SK-N-SH (cell line): ENCODE measurements around the gene COBL. TPM values are rescaled to one million over a fixed set of nuclear protein-coding genes. Genes with fewer than 3 reads are reported as not detected.

ENCODE experiments used
- CTCF ChIA-PET: fragments of 300-600, 350-600 bp; formaldehyde crosslinking; extraction: SDS; loops from one replicate; lab custom pipeline; 2021; lab: Yijun Ruan, JAX
- POLR2A ChIA-PET: fragments of 350-600 bp; sonication (Branson Sonifier 250); formaldehyde crosslinking; extraction: SDS; loops from one replicate; lab custom pipeline; 2020; ENCODE audit warnings: antibody characterized with exemption, inconsistent platforms; lab: Yijun Ruan, JAX
- DNase-seq: peaks from one replicate; pipeline ENCODE4 v3.0.0; 2012
- H2AFZ ChIP-seq: fragments of 200-600 bp; sonication (generic); 2 replicates; pipeline ENCODE4 v1.8.1; 2016; ENCODE audit warnings: antibody characterized with exemption, mild to moderate bottlenecking, low read depth
- H3F3A ChIP-seq: fragments of 200-600 bp; sonication (generic); replicated peaks from 2 replicates; pipeline ENCODE3; 2016; ENCODE audit warnings: antibody characterized with exemption, mild to moderate bottlenecking; ENCODE audit not compliant: insufficient read depth
- H3K27ac ChIP-seq, 2 experiments: fragments of 200-500 bp in 1 of 2; fragments of 200-600 bp in 1 of 2; sonication (Bioruptor generic) in 1 of 2; sonication (generic), shearing (Covaris generic) in 1 of 2; 2 replicates each; pipeline versions ENCODE4 v1.5.1 to v1.6.1; 2014 to 2016; ENCODE audit warnings: low read depth in 2 of 2, inconsistent platforms in 1 of 2, low read length in 1 of 2, mild to moderate bottlenecking in 1 of 2, mixed read lengths in 1 of 2
- H3K27me3 ChIP-seq: fragments of 200-600 bp; sonication (generic), shearing (Covaris generic); 2 replicates; pipeline ENCODE4 v1.6.1; 2016; ENCODE audit warnings: mixed run types; ENCODE audit not compliant: insufficient read depth
- H3K36me3 ChIP-seq, 2 experiments: fragments of 200-500 bp in 1 of 2; fragments of 200-600 bp in 1 of 2; sonication (Bioruptor generic) in 1 of 2; sonication (generic) in 1 of 2; replicated peaks in 1 of 2; 2 replicates each; pipeline versions ENCODE3 to v1.5.1; 2014 to 2016; ENCODE audit warnings: low read length in 1 of 2, mild to moderate bottlenecking in 1 of 2; ENCODE audit not compliant: insufficient read depth in 2 of 2, control insufficient read depth in 1 of 2
- H3K4me1 ChIP-seq, 2 experiments: fragments of 200-500 bp in 1 of 2; fragments of 200-600 bp in 1 of 2; sonication (Bioruptor generic) in 1 of 2; sonication (generic), shearing (Covaris generic) in 1 of 2; 2 replicates each; pipeline versions ENCODE4 v1.5.1 to v1.6.1; 2014 to 2016; ENCODE audit warnings: low read depth in 1 of 2, low read length in 1 of 2, mixed run types in 1 of 2; ENCODE audit not compliant: insufficient read depth in 2 of 2, control insufficient read depth in 1 of 2
- H3K4me2 ChIP-seq: fragments of 200-600 bp; sonication (generic), shearing (Covaris generic); 2 replicates; pipeline ENCODE4 v1.6.1; 2017; ENCODE audit warnings: mixed run types
- H3K4me3 ChIP-seq, 2 experiments: fragments of 200-500 bp in 1 of 2; fragments of 200-600 bp in 1 of 2; sonication (Bioruptor generic) in 1 of 2; sonication (generic), shearing (Covaris generic) in 1 of 2; 2 replicates each; pipeline versions ENCODE4 v1.5.1 to v1.8.1; 2014 to 2016; ENCODE audit warnings: low read depth in 2 of 2, inconsistent platforms in 1 of 2, low read length in 1 of 2, mild to moderate bottlenecking in 1 of 2, mixed read lengths in 1 of 2, moderate library complexity in 1 of 2
- H3K79me2 ChIP-seq: fragments of 200-600 bp; sonication (generic); 2 replicates; pipeline ENCODE4 v1.8.1; 2017; ENCODE audit warnings: mild to moderate bottlenecking; ENCODE audit not compliant: insufficient read depth
- H3K9ac ChIP-seq: fragments of 200-600 bp; sonication (generic); 2 replicates; pipeline ENCODE4 v1.6.1; 2017; ENCODE audit warnings: mixed run types
- H3K9me2 ChIP-seq: fragments of 200-600 bp; sonication (generic); 2 replicates; pipeline ENCODE4 v1.6.1; 2017; ENCODE audit warnings: mixed run types
- H3K9me3 ChIP-seq: fragments of 200-600 bp; sonication (generic); 2 replicates; pipeline ENCODE4 v1.6.1; 2017; ENCODE audit warnings: mixed run types, mild to moderate bottlenecking, moderate library complexity
- H4K20me1 ChIP-seq: fragments of 200-600 bp; sonication (generic); 2 replicates; pipeline ENCODE4 v1.6.1; 2017; ENCODE audit warnings: mild to moderate bottlenecking, mixed run types; ENCODE audit not compliant: insufficient read depth
- CTCF ChIP-seq: fragments of 200-600 bp; sonication (generic); IDR thresholded peaks from 2 replicates; pipeline ENCODE4 v1.6.1; 2017; ENCODE audit warnings: antibody characterized with exemption, mild to moderate bottlenecking, moderate library complexity
- ELF1 ChIP-seq: IDR thresholded peaks from 2 replicates; pipeline ENCODE4 v1.4.0; 2012
- FOXJ3 ChIP-seq: sonication (generic); formaldehyde crosslinking; IDR thresholded peaks from 2 replicates; pipeline ENCODE4 v1.5.1; 2020; ENCODE audit warnings: mild to moderate bottlenecking, missing genetic modification reagents
- RAD21 ChIP-seq: IDR thresholded peaks from 2 replicates; pipeline ENCODE4 v1.6.1; 2012; ENCODE audit warnings: mild to moderate bottlenecking, low read length
- REST ChIP-seq: IDR thresholded peaks from 2 replicates; pipeline ENCODE4 v1.6.1; 2012; ENCODE audit warnings: mild to moderate bottlenecking, low read depth, low read length, moderate library complexity
- RFX5 ChIP-seq: IDR thresholded peaks from 2 replicates; pipeline ENCODE4 v1.6.1; 2012; ENCODE audit warnings: mild to moderate bottlenecking, improper control_type of control experiment, low read length
- SMC3 ChIP-seq: IDR thresholded peaks from 2 replicates; pipeline ENCODE4 v1.6.1; 2012; ENCODE audit warnings: low read depth, low read length, improper control_type of control experiment
- TCF12 ChIP-seq: IDR thresholded peaks from 2 replicates; pipeline ENCODE4 v1.4.0; 2012
- ZBTB33 ChIP-seq: IDR thresholded peaks from 2 replicates; pipeline ENCODE4 v1.4.0; 2012; ENCODE audit warnings: low read depth, borderline replicate concordance
- WGBS: methylation state at CpG from one replicate; pipeline ENCODE4 v1.1.6; 2017; ENCODE audit warnings: low lambda C conversion rate; 5-methylcytosine and 5-hydroxymethylcytosine counted together
- polyA plus RNA-seq, 3 experiments: library from polyadenylated mRNA; depleted of rRNA; stranded (reverse); fragments of >200 nt; gene quantifications; 2 replicates each; pipeline ENCODE4 v1.2.3, GENCODE V29; 2012

COBL gene
- polyA plus RNA-seq, 1 of the 3 experiments (the other 2 are of a cell fraction), result under 0.01 TPM

GRCh38 chr7:51068401-51068800 is 248.2 kb downstream of the COBL start (continued):
- TF ChIP-seq RFX5 (no peak), TCF12 (no peak), ZBTB33 (no peak), ELF1 (no peak), CTCF (no peak), FOXJ3 (CRISPR knock-in tag) (no peak)
- TF ChIP-seq, all 33 proteins: peak for 0

- no peaks in the 10 kb centered on the region for H3K9me3 ChIP-seq
- peaks cover 35% of the 10 kb centered on the region; the same call in 1 of the 2 replicates for H3K27me3 ChIP-seq
- H3K9ac ChIP-seq, result no peak overlapping the region
- 37% methylated on average over 7 of the region's 7 CpGs for WGBS
- H3K4me3 ChIP-seq, result peak overlapping the region in 1 of 2 experiments; percentile 21; a peak in 1 of 4 replicates
- H2AFZ ChIP-seq, result no peak overlapping the region
- H3K9me2 ChIP-seq, result no peaks in the 10 kb centered on the region
- peak; percentile 59 for DNase-seq
- TF ChIP-seq CTCF (peak; percentile 98), REST (no peak), RAD21 (peak; percentile 68), SMC3 (peak; percentile 73)
- no peaks in the 10 kb centered on the region for H3K79me2 ChIP-seq
- H3F3A ChIP-seq, result no peaks in the 10 kb centered on the region
- no peaks in the 10 kb centered on the region; a peak in 1 of 4 replicates for H3K4me1 ChIP-seq
- H3K27ac ChIP-seq, result no peak overlapping the region
- H3K36me3 ChIP-seq, result no peaks in the 10 kb centered on the region
- CTCF ChIA-PET, result interaction anchor here (0.8 to 2.6 kb wide), 14 partner anchors 8 to 975 kb away, joined by 3 to 13 read pairs (median 5); partner anchors contain the start of gene ZPBP
- POLR2A ChIA-PET, result no interaction called here
- no peaks in the 10 kb centered on the region for H4K20me1 ChIP-seq
- H3K4me2 ChIP-seq, result peak overlapping the region; percentile 25; the same call in 1 of the 2 replicates
Observed at GRCh38 chr7:51067757-51068156, 248.9 kb downstream of the COBL start.
